ENCODE measurements around the gene TGFBR3. TPM values are rescaled to one million over a fixed set of nuclear protein-coding genes. Genes with fewer than 3 reads are reported as not detected.

TGFBR3 gene
- total and polyA plus RNA-seq, 2 of the 13 experiments (the other 11 are each of a cell fraction or from before 2014, with no cell fraction given) = 76.5 to 195 TPM

GRCh38 chr1:91835087-91835521, 50.8 kb downstream of the TGFBR3 start (continued):
- TF ChIP-seq ZNF7 (CRISPR knock-in tag; IDR thresholded peaks at IDR 0.05) (0 out of 2 replicates have a peak, but pooled peaks have one; percentile 51), NCOA1 (CRISPR knock-in tag; IDR thresholded peaks at IDR 0.05) (no peak), HNF4G (IDR thresholded peaks at IDR 0.05; ENCODE audit: borderline replicate concordance, low read depth, low read length) (peak; percentile 45; the same call in 1 of the 2 replicates), HNF4G (CRISPR knock-in tag; IDR thresholded peaks at IDR 0.05; ENCODE audit: borderline replicate concordance, low read depth) (no peak), PPARG (CRISPR knock-in tag; conservative IDR thresholded peaks at IDR 0.05) (peak; percentile 88), GFI1 (CRISPR knock-in tag; IDR thresholded peaks at IDR 0.05; ENCODE audit: borderline replicate concordance) (peak; percentile 81), TCF12 (IDR thresholded peaks at IDR 0.05) (no peak), TCF12 (CRISPR knock-in tag; IDR thresholded peaks at IDR 0.05) (no peak), MYNN (CRISPR knock-in tag; IDR thresholded peaks at IDR 0.05; ENCODE audit: low read depth) (no peak), SPEN (CRISPR knock-in tag; IDR thresholded peaks at IDR 0.05; ENCODE audit: low read depth) (peak; percentile 30; the same call in 1 of the 2 replicates), PATZ1 (CRISPR knock-in tag; IDR thresholded peaks at IDR 0.05) (0 out of 2 replicates have a peak, but pooled peaks have one; percentile 5), ARNT2 (CRISPR knock-in tag; IDR thresholded peaks at IDR 0.05; ENCODE audit: low read depth) (no peak), ZNF280D (CRISPR knock-in tag; IDR thresholded peaks at IDR 0.05) (no peak), ZNF430 (CRISPR knock-in tag; IDR thresholded peaks at IDR 0.05) (no peak), NR2F1 (CRISPR knock-in tag; IDR thresholded peaks at IDR 0.05) (no peak), SNAI1 (CRISPR knock-in tag; IDR thresholded peaks at IDR 0.05; ENCODE audit: borderline replicate concordance) (no peak), ZNF558 (CRISPR knock-in tag; IDR thresholded peaks at IDR 0.05; ENCODE audit: borderline replicate concordance) (no peak), ZNF678 (CRISPR knock-in tag; IDR thresholded peaks at IDR 0.05) (no peak), ZNF343 (CRISPR knock-in tag; IDR thresholded peaks at IDR 0.05) (no peak), HNF4A (CRISPR knock-in tag; IDR thresholded peaks at IDR 0.05) (peak; percentile 81), ZNF607 (CRISPR knock-in tag; IDR thresholded peaks at IDR 0.05; ENCODE audit: borderline replicate concordance) (no peak), ZNF619 (CRISPR knock-in tag; IDR thresholded peaks at IDR 0.05) (no peak), PHF20 (CRISPR knock-in tag; IDR thresholded peaks at IDR 0.05) (no peak), KAT7 (CRISPR knock-in tag; IDR thresholded peaks at IDR 0.05; ENCODE audit: borderline replicate concordance) (no peak), HES4 (CRISPR knock-in tag; IDR thresholded peaks at IDR 0.05; ENCODE audit: borderline replicate concordance) (no peak), MEF2D (CRISPR knock-in tag; IDR thresholded peaks at IDR 0.05) (0 out of 2 replicates have a peak, but pooled peaks have one; percentile 32)
- TF ChIP-seq, protein P1, sequence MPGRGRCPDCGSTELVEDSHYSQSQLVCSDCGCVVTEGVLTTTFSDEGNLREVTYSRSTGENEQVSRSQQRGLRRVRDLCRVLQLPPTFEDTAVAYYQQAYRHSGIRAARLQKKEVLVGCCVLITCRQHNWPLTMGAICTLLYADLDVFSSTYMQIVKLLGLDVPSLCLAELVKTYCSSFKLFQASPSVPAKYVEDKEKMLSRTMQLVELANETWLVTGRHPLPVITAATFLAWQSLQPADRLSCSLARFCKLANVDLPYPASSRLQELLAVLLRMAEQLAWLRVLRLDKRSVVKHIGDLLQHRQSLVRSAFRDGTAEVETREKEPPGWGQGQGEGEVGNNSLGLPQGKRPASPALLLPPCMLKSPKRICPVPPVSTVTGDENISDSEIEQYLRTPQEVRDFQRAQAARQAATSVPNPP (CRISPR knock-in tag; IDR thresholded peaks at IDR 0.05) = no peak
